Tibial nerve (tissue), 4 donors: ENCODE measurements around the gene NOP53. TPM values are rescaled to one million over a fixed set of nuclear protein-coding genes. Genes with fewer than 3 reads are reported as not detected.

Experiments used
- DNase-seq, 2 donors: peaks; one replicate each; pipeline ENCODE4 v3.0.0-alpha.2; 2019; ENCODE audit warnings: low spot score in 2 of 2
- H3K27ac ChIP-seq, 4 donors: fragments of 200-600 bp; sonication (generic) in 3 of 4; one replicate each; pipeline ENCODE4 v1.5.1; 2017 to 2019; ENCODE audit warnings: mild to moderate bottlenecking in 1 of 4
- H3K27me3 ChIP-seq, 2 donors: fragments of 200-600 bp; sonication (generic) in 1 of 2; one replicate each; pipeline versions ENCODE4 v1.5.1 to v1.6.0; 2017 to 2019
- H3K36me3 ChIP-seq, 3 donors: fragments of 200-600 bp; sonication (generic); one replicate each; pipeline ENCODE4 v1.5.1; 2018 to 2019
- H3K4me1 ChIP-seq, 4 donors: fragments of 200-600 bp; sonication (generic) in 3 of 4; one replicate each; pipeline ENCODE4 v1.5.1; 2017 to 2019
- H3K4me3 ChIP-seq, 4 donors: fragments of 200-600 bp; sonication (generic) in 3 of 4; one replicate each; pipeline ENCODE4 v1.5.1; 2017 to 2019; ENCODE audit warnings: mild to moderate bottlenecking in 1 of 4, moderate library complexity in 1 of 4
- H3K9me3 ChIP-seq, 4 donors: fragments of 200-600 bp; sonication (generic) in 3 of 4; one replicate each; pipeline ENCODE4 v1.5.1; 2017 to 2019
- EP300 ChIP-seq, 2 donors: sonication (generic); formaldehyde crosslinking; IDR thresholded peaks; one replicate each; pipeline ENCODE4 v1.6.1; 2017; ENCODE audit warnings: antibody characterized with exemption in 2 of 2, mild to moderate bottlenecking in 1 of 2
- POLR2A ChIP-seq, 2 donors: fragments of 450-650 bp; IDR thresholded peaks; one replicate each; pipeline ENCODE4 v1.6.1; 2017; ENCODE audit warnings: antibody characterized with exemption in 2 of 2, mild to moderate bottlenecking in 2 of 2, moderate library complexity in 2 of 2
- WGBS, 2 donors: methylation state at CpG; one replicate each; pipeline ENCODE4 v1.1.5; 2018; 5-methylcytosine and 5-hydroxymethylcytosine counted together
- total RNA-seq, 4 donors: library from RNA; depleted of rRNA; stranded (reverse); fragments of >200 nt; gene quantifications; one replicate each; pipeline ENCODE4 v1.1.0, GENCODE V29; 2016
- TF ChIP-seq, protein P1 (sequence below), 5 experiments: fragments of 200-600 bp in 3 of 5; fragments of 450-650 bp in 2 of 5; sonication (generic) in 3 of 5; IDR thresholded peaks; one replicate each; pipeline ENCODE4 v1.5.1; 2016 to 2019; ENCODE audit warnings: antibody characterized with exemption in 5 of 5, mild to moderate bottlenecking in 3 of 5, moderate library complexity in 2 of 5

The NOP53 gene
- total RNA-seq, 4 donors from 2014 or later = 320 to 532 (median 408) TPM

DNA sequence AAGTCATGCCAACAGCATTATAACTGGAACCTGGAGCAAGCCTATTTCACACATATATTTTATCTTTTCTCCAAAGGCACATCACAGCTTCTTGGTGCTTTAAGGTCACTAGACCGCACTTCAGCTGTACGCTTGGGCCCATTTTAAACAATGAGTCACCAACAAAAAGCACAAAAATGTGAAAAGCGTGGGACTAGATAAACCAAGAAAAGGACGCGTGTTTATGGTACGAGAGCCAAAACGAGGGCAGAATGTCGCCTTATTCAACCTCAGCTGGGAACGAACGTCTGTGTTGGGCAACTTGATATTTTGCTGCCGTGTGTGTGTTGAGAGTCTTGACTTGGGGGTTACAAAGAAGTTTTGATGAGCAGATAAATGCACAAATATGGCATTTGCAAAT lies 41.3 kb upstream of the NOP53 start:
- no peak for DNase-seq
- Histone ChIP-seq H3K36me3 (peaks cover 0 to 50% (median 13%) of the 10 kb centered on the region in 3 donors), H3K27me3 (no peaks in the 10 kb centered on the region), H3K4me1 (peaks cover 0 to 6% (median 0%) of the 10 kb centered on the region in 4 donors), H3K27ac (no peak overlapping the region), H3K9me3 (no peaks in the 10 kb centered on the region), H3K4me3 (no peak overlapping the region)
- WGBS, 2 donors = 75 to 81% methylated on average over 11 of the region's 11 CpGs
- no peak for TF ChIP-seq EP300 (IDR thresholded peaks at IDR 0.05)
- no peak for TF ChIP-seq POLR2A (IDR thresholded peaks at IDR 0.05)
- TF ChIP-seq, protein P1, sequence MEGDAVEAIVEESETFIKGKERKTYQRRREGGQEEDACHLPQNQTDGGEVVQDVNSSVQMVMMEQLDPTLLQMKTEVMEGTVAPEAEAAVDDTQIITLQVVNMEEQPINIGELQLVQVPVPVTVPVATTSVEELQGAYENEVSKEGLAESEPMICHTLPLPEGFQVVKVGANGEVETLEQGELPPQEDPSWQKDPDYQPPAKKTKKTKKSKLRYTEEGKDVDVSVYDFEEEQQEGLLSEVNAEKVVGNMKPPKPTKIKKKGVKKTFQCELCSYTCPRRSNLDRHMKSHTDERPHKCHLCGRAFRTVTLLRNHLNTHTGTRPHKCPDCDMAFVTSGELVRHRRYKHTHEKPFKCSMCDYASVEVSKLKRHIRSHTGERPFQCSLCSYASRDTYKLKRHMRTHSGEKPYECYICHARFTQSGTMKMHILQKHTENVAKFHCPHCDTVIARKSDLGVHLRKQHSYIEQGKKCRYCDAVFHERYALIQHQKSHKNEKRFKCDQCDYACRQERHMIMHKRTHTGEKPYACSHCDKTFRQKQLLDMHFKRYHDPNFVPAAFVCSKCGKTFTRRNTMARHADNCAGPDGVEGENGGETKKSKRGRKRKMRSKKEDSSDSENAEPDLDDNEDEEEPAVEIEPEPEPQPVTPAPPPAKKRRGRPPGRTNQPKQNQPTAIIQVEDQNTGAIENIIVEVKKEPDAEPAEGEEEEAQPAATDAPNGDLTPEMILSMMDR (IDR thresholded peaks at IDR 0.05) = no peak

DNA sequence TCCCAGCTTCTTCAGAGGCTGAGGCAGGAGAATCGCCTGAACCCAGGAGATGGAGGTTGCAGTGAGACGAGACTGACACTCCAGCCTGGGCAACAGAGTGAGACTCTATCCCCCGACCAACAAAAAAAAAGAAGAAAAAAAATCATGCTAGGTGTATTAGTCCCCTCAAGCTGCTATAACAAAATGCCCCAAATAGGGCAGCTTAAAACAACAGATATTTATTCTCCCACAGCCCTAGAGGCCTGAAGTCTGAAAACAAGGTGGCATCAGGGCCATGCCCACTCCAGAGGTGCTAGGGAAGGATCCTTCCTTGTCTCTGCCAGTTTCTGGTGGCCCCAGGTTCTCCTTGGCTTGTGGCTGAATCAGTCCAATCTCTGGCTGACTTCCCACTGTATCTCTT lies 40.7 kb upstream of the NOP53 start:
- Histone ChIP-seq H3K27me3 (no peaks in the 10 kb centered on the region), H3K36me3 (peaks cover 0 to 44% (median 13%) of the 10 kb centered on the region in 3 donors), H3K9me3 (no peaks in the 10 kb centered on the region), H3K27ac (no peak overlapping the region), H3K4me3 (no peak overlapping the region), H3K4me1 (peaks cover 0 to 6% (median 0%) of the 10 kb centered on the region in 4 donors)
- TF ChIP-seq POLR2A (IDR thresholded peaks at IDR 0.05) = no peak
- TF ChIP-seq, protein P1 (IDR thresholded peaks at IDR 0.05) = no peak
- TF ChIP-seq EP300 (IDR thresholded peaks at IDR 0.05) = no peak
- WGBS, 2 donors = 85 to 96% methylated on average over 3 of the region's 3 CpGs
- DNase-seq = no peak

GRCh38 chr19:47707135-47707925 lies 38.0 kb upstream of the NOP53 start:
- TF ChIP-seq, protein P1 (IDR thresholded peaks at IDR 0.05) = peak; percentile 61 to 89 (median 70)
- TF ChIP-seq POLR2A (IDR thresholded peaks at IDR 0.05) = no peak
- TF ChIP-seq EP300 (IDR thresholded peaks at IDR 0.05) = peak in 1 of 2 donors; percentile 9
- Histone ChIP-seq H3K36me3 (peaks cover 0 to 17% (median 2%) of the 10 kb centered on the region in 3 donors), H3K27ac (no peak overlapping the region), H3K9me3 (no peaks in the 10 kb centered on the region), H3K4me1 (peaks cover 0 to 6% (median 0%) of the 10 kb centered on the region in 4 donors), H3K4me3 (no peak overlapping the region), H3K27me3 (no peaks in the 10 kb centered on the region)
- peak in 1 of 2 donors; percentile 63 for DNase-seq
- 21 to 23% methylated on average over 22 of the region's 22 CpGs for WGBS, 2 donors

GRCh38 chr19:47711652-47712242 lies 33.6 kb upstream of the NOP53 start:
- 76 to 77% methylated on average over 8 of the region's 8 CpGs for WGBS, 2 donors
- TF ChIP-seq, protein P1 (IDR thresholded peaks at IDR 0.05) = no peak
- no peak for TF ChIP-seq POLR2A (IDR thresholded peaks at IDR 0.05)
- TF ChIP-seq EP300 (IDR thresholded peaks at IDR 0.05) = no peak
- peaks cover 0 to 38% (median 6%) of the 10 kb centered on the region in 4 donors for H3K4me1 ChIP-seq

More at GRCh38 chr19:47711652-47712242, 33.6 kb upstream of the NOP53 start:
- H3K9me3 ChIP-seq = no peaks in the 10 kb centered on the region
- H3K4me3 ChIP-seq = no peak overlapping the region
- H3K36me3 ChIP-seq = peaks cover 0 to 16% (median 3%) of the 10 kb centered on the region in 3 donors
- DNase-seq = no peak
- H3K27me3 ChIP-seq = no peaks in the 10 kb centered on the region
- H3K27ac ChIP-seq = no peak overlapping the region
